Esophagus squamous epithelium (tissue), 5 donors: ENCODE measurements around the gene MPL. TPM values are rescaled to one million over a fixed set of nuclear protein-coding genes. Genes with fewer than 3 reads are reported as not detected.

Experiments
- DNase-seq: peaks from one replicate; lab custom pipeline; 2025; lab: John Stamatoyannopoulos, UW
- H3K27ac ChIP-seq, 4 donors: fragments of 200-600 bp; sonication (generic); one replicate each; pipeline ENCODE4 v1.5.1; 2016 to 2019; ENCODE audit warnings: mild to moderate bottlenecking in 1 of 4
- H3K27me3 ChIP-seq, 4 donors: fragments of 200-600 bp; sonication (generic); 1 replicate in 3 of 4; 2 replicates in 1 of 4; pipeline versions ENCODE4 v1.5.1 to v1.6.0; 2017 to 2021; ENCODE audit warnings: antibody characterized with exemption in 1 of 4
- H3K36me3 ChIP-seq, 3 donors: fragments of 200-600 bp; sonication (generic); one replicate each; pipeline ENCODE4 v1.5.1; 2016 to 2019
- H3K4me1 ChIP-seq, 3 donors: fragments of 200-600 bp; sonication (generic); one replicate each; pipeline ENCODE4 v1.5.1; 2017 to 2019
- H3K4me3 ChIP-seq, 4 donors: fragments of 200-600 bp; sonication (generic); 1 replicate in 3 of 4; 2 replicates in 1 of 4; pipeline ENCODE4 v1.5.1; 2016 to 2019; ENCODE audit warnings: mild to moderate bottlenecking in 2 of 4, moderate library complexity in 1 of 4
- H3K9me3 ChIP-seq, 3 donors: fragments of 200-600 bp; sonication (generic); one replicate each; pipeline ENCODE4 v1.5.1; 2016 to 2019
- CTCF ChIP-seq, 6 experiments: fragments of 450-650 bp in 4 of 6; fragments of 200-600 bp in 2 of 6; sonication (generic) in 2 of 6; IDR thresholded peaks; one replicate each; pipeline ENCODE4 v1.5.1; 2016 to 2019; ENCODE audit warnings: antibody characterized with exemption in 6 of 6, mild to moderate bottlenecking in 4 of 6, moderate library complexity in 4 of 6
- POLR2A ChIP-seq, 4 donors: fragments of 450-650 bp; IDR thresholded peaks; one replicate each; pipeline ENCODE4 v1.6.1; 2017; ENCODE audit warnings: antibody characterized with exemption in 4 of 4, mild to moderate bottlenecking in 4 of 4, moderate library complexity in 3 of 4
- WGBS, 2 donors: methylation state at CpG; one replicate each; pipeline ENCODE4 v1.1.5; 2018; 5-methylcytosine and 5-hydroxymethylcytosine counted together
- intact Hi-C: fragments of 100-400 bp; cut with DNase I; formaldehyde crosslinking; loops from one replicate; pipeline ENCODE4 v1.15.0; 2022
- total RNA-seq, 4 donors: library from RNA; depleted of rRNA; stranded (reverse); fragments of >200 nt; gene quantifications; one replicate each; pipeline ENCODE4 v1.1.0, GENCODE V29; 2016
- donor health status: DM: yes; HTN: yes; CAD: no.

Gene MPL
- total RNA-seq, 4 donors from 2014 or later, result not detected

- Histone ChIP-seq H3K27me3 (no peaks in the 10 kb centered on the region), H3K4me1 (peaks cover 10 to 12% (median 11%) of the 10 kb centered on the region in 3 donors), H3K4me3 (no peak overlapping the region), H3K9me3 (no peaks in the 10 kb centered on the region), H3K27ac (no peak overlapping the region), H3K36me3 (no peaks in the 10 kb centered on the region)
- DNase-seq, result no peak
- TF ChIP-seq POLR2A (IDR thresholded peaks at IDR 0.05), result no peak
- TF ChIP-seq CTCF (IDR thresholded peaks at IDR 0.05), result no peak
- intact Hi-C loops, result no loop called here
- WGBS, 2 donors, result 94 to 97% methylated on average over 5 of the region's 5 CpGs
Measured at GRCh38 chr1:43331688-43332087, 5.9 kb upstream of the MPL start.

- no peak for DNase-seq
Measured at GRCh38 chr1:43334453-43335205, 3.0 kb upstream of the MPL start.

GRCh38 chr1:43338001-43338400, 383 bp downstream of the MPL start:
- no peaks in the 10 kb centered on the region for H3K9me3 ChIP-seq
- no peak overlapping the region for H3K4me3 ChIP-seq
- no peaks in the 10 kb centered on the region for H3K27me3 ChIP-seq
- no peak for DNase-seq
- 70 to 73% methylated on average over 2 to 4 of the region's 5 CpGs for WGBS, 2 donors
- no peaks in the 10 kb centered on the region for H3K36me3 ChIP-seq
- intact Hi-C loops, result no loop called here
- no peak overlapping the region for H3K27ac ChIP-seq
- H3K4me1 ChIP-seq, result peaks cover 0 to 3% (median 0%) of the 10 kb centered on the region in 3 donors
- TF ChIP-seq POLR2A (IDR thresholded peaks at IDR 0.05) (no peak), CTCF (IDR thresholded peaks at IDR 0.05) (no peak)

More at GRCh38 chr1:43334453-43335205, 3.0 kb upstream of the MPL start:
- intact Hi-C loops, result no loop called here
- Histone ChIP-seq H3K9me3 (no peaks in the 10 kb centered on the region), H3K27ac (no peak overlapping the region), H3K4me1 (peaks cover 9 to 11% (median 10%) of the 10 kb centered on the region in 3 donors), H3K4me3 (no peak overlapping the region), H3K27me3 (no peaks in the 10 kb centered on the region), H3K36me3 (no peaks in the 10 kb centered on the region)
- TF ChIP-seq CTCF (IDR thresholded peaks at IDR 0.05) (no peak), POLR2A (IDR thresholded peaks at IDR 0.05) (no peak)
- 59 to 73% methylated on average over 7 of the region's 7 CpGs for WGBS, 2 donors

- no peaks in the 10 kb centered on the region for H3K27me3 ChIP-seq
- H3K27ac ChIP-seq, result no peak overlapping the region
- DNase-seq, result no peak
- peaks cover 0 to 19% (median 0%) of the 10 kb centered on the region in 3 donors for H3K4me1 ChIP-seq
- no peak for TF ChIP-seq CTCF (IDR thresholded peaks at IDR 0.05)
- no peak for TF ChIP-seq POLR2A (IDR thresholded peaks at IDR 0.05)
- no peaks in the 10 kb centered on the region for H3K9me3 ChIP-seq
- H3K36me3 ChIP-seq, result no peaks in the 10 kb centered on the region
- 75 to 93% methylated on average over 4 of the region's 6 CpGs for WGBS, 2 donors
- H3K4me3 ChIP-seq, result no peak overlapping the region
- intact Hi-C loops, result no loop called here
Measured at GRCh38 chr1:43339584-43340232, 2.1 kb downstream of the MPL start.

- TF ChIP-seq POLR2A (IDR thresholded peaks at IDR 0.05) (no peak), CTCF (IDR thresholded peaks at IDR 0.05) (no peak)
- no peak overlapping the region for H3K27ac ChIP-seq
- no peaks in the 10 kb centered on the region for H3K9me3 ChIP-seq
- H3K27me3 ChIP-seq, result no peaks in the 10 kb centered on the region
- intact Hi-C loops, result no loop called here
- WGBS, 2 donors, result 50 to 59% methylated on average over 1 of the region's 1 CpG
- H3K36me3 ChIP-seq, result no peaks in the 10 kb centered on the region
- no peak for DNase-seq
- H3K4me1 ChIP-seq, result peaks cover 0 to 27% (median 5%) of the 10 kb centered on the region in 3 donors
- H3K4me3 ChIP-seq, result no peak overlapping the region
Measured at GRCh38 chr1:43340559-43340958, 2.9 kb downstream of the MPL start.
